CD14-positive monocyte (primary cell): ENCODE data around the gene SELPLG. TPM values are rescaled to one million over a fixed set of nuclear protein-coding genes. Genes with fewer than 3 reads are reported as not detected.

Experiments used
- DNase-seq, 3 donors: peaks; one replicate each; pipeline ENCODE4 v3.0.0-alpha.2; 2011 to 2022
- H2AFZ ChIP-seq: 2 replicates; pipeline ENCODE4 v1.6.0; 2012; ENCODE audit warnings: mild to moderate bottlenecking, low read depth, low read length, inconsistent platforms; ENCODE audit not compliant: insufficient read depth, poor library complexity, severe bottlenecking
- H3K27ac ChIP-seq, 2 donors: 1 replicate in 1 of 2; 2 replicates in 1 of 2; pipeline ENCODE4 v1.5.1; 2012 to 2013; ENCODE audit warnings: low read length in 2 of 2, control low read depth in 1 of 2, inconsistent platforms in 1 of 2, low read depth in 1 of 2, mild to moderate bottlenecking in 1 of 2
- H3K27me3 ChIP-seq, 2 donors: one replicate each; pipeline versions ENCODE4 v1.6.0 to v1.6.1; 2011 to 2013; ENCODE audit warnings: low read length in 2 of 2; ENCODE audit not compliant: control insufficient read depth in 2 of 2, insufficient read depth in 2 of 2
- H3K36me3 ChIP-seq, 2 donors: replicated peaks in 1 of 2; 1 replicate in 1 of 2; 2 replicates in 1 of 2; pipeline versions ENCODE4 v1.5.1 to v1.6.1; 2012 to 2013; ENCODE audit warnings: low read length in 2 of 2, control low read depth in 1 of 2, inconsistent platforms in 1 of 2, mild to moderate bottlenecking in 1 of 2; ENCODE audit not compliant: insufficient read depth in 2 of 2, control insufficient read depth in 1 of 2
- H3K4me1 ChIP-seq, 2 donors: 1 replicate in 1 of 2; 2 replicates in 1 of 2; pipeline versions ENCODE4 v1.5.1 to v1.6.1; 2012 to 2013; ENCODE audit warnings: low read length in 2 of 2, control low read depth in 1 of 2, inconsistent platforms in 1 of 2, mild to moderate bottlenecking in 1 of 2, moderate library complexity in 1 of 2; ENCODE audit not compliant: insufficient read depth in 2 of 2, control insufficient read depth in 1 of 2
- H3K4me2 ChIP-seq: replicated peaks from 2 replicates; pipeline ENCODE3; 2012; ENCODE audit warnings: low read length, moderate library complexity, mild to moderate bottlenecking; ENCODE audit not compliant: poor library complexity, severe bottlenecking; ENCODE audit errors: extremely low read depth
- H3K4me3 ChIP-seq, 3 experiments: fragments of 200-600 bp in 1 of 3; sonication (generic) in 1 of 3; replicated peaks in 1 of 3; 1 replicate in 2 of 3; 2 replicates in 1 of 3; pipeline ENCODE4 v1.5.1; 2011 to 2013; ENCODE audit warnings: low read length in 3 of 3, mild to moderate bottlenecking in 3 of 3, control low read depth in 2 of 3, low read depth in 2 of 3, inconsistent platforms in 1 of 3, moderate library complexity in 1 of 3
- H3K79me2 ChIP-seq: 2 replicates; pipeline ENCODE4 v1.6.0; 2012; ENCODE audit warnings: mild to moderate bottlenecking, control low read depth, inconsistent platforms, low read length, moderate library complexity; ENCODE audit not compliant: insufficient read depth
- H3K9ac ChIP-seq: 2 replicates; pipeline ENCODE4 v1.6.0; 2017; ENCODE audit warnings: low read length, mild to moderate bottlenecking; ENCODE audit not compliant: insufficient read depth, poor library complexity, severe bottlenecking
- H3K9me3 ChIP-seq, 2 donors: replicated peaks in 1 of 2; 1 replicate in 1 of 2; 2 replicates in 1 of 2; pipeline versions ENCODE4 v1.5.1 to v1.6.1; 2012 to 2013; ENCODE audit warnings: low read length in 2 of 2, control low read depth in 1 of 2; ENCODE audit not compliant: control insufficient read depth in 1 of 2, insufficient read depth in 1 of 2
- H4K20me1 ChIP-seq: 2 replicates; pipeline ENCODE4 v1.6.0; 2012; ENCODE audit warnings: mild to moderate bottlenecking, low read length, control low read depth, moderate library complexity; ENCODE audit not compliant: insufficient read depth
- H3K27ac Mint-ChIP-seq, 7 donors: one replicate each; pipeline ENCODE4 v1.8.0; 2020; ENCODE audit warnings: mild to moderate bottlenecking in 7 of 7, mixed read lengths in 7 of 7, moderate library complexity in 6 of 7, inconsistent platforms in 2 of 7
- H3K27me3 Mint-ChIP-seq, 3 donors: one replicate each; pipeline ENCODE4 v1.8.0; 2021 to 2022; ENCODE audit warnings: low read depth in 3 of 3, mild to moderate bottlenecking in 3 of 3, mixed read lengths in 3 of 3, moderate library complexity in 3 of 3, inconsistent platforms in 1 of 3
- H3K36me3 Mint-ChIP-seq, 2 donors: one replicate each; pipeline ENCODE4 v1.8.0; 2020; ENCODE audit warnings: mixed read lengths in 2 of 2, inconsistent platforms in 1 of 2, mild to moderate bottlenecking in 1 of 2
- H3K4me1 Mint-ChIP-seq: one replicate; pipeline ENCODE4 v1.8.0; 2020; ENCODE audit warnings: mild to moderate bottlenecking, mixed read lengths
- H3K4me3 Mint-ChIP-seq, 2 donors: one replicate each; pipeline ENCODE4 v1.8.0; 2020; ENCODE audit warnings: mild to moderate bottlenecking in 2 of 2, mixed read lengths in 2 of 2, moderate library complexity in 1 of 2
- H3K9me3 Mint-ChIP-seq, 7 donors: one replicate each; pipeline ENCODE4 v1.8.0; 2020 to 2022; ENCODE audit warnings: mixed read lengths in 7 of 7, mild to moderate bottlenecking in 6 of 7, moderate library complexity in 6 of 7, inconsistent platforms in 2 of 7
- WGBS: methylation state at CpG from one replicate; pipeline ENCODE4 v1.1.5; 2013; ENCODE audit warnings: missing lambda C conversion rate; ENCODE audit not compliant: insufficient coverage; 5-methylcytosine and 5-hydroxymethylcytosine counted together
- intact Hi-C, 2 donors: fragments of 100-400 bp; cut with micrococcal nuclease; formaldehyde crosslinking; loops; one replicate each; pipeline versions ENCODE4 v1.15.0 to v1.15.1; 2023
- polyA plus RNA-seq, 3 donors: library from polyadenylated mRNA; depleted of rRNA in 1 of 3; unstranded in 2 of 3; stranded (reverse) in 1 of 3; fragments of 300-500 nt in 2 of 3; fragments of >200 nt in 1 of 3; fragmentation: Illumina TruSeq in 2 of 3; gene quantifications; 1 replicate in 2 of 3; 2 replicates in 1 of 3; pipeline ENCODE4 v1.2.3, GENCODE V29; 2012 to 2021
- TF ChIP-seq, protein P1 (sequence below): fragments of 200-600 bp; IDR thresholded peaks from one replicate; pipeline ENCODE4 v1.8.0; 2022; ENCODE audit warnings: antibody characterized with exemption, mild to moderate bottlenecking

SELPLG gene
- polyA plus RNA-seq, 3 donors, result 193 to 349 (median 247) TPM

DNA sequence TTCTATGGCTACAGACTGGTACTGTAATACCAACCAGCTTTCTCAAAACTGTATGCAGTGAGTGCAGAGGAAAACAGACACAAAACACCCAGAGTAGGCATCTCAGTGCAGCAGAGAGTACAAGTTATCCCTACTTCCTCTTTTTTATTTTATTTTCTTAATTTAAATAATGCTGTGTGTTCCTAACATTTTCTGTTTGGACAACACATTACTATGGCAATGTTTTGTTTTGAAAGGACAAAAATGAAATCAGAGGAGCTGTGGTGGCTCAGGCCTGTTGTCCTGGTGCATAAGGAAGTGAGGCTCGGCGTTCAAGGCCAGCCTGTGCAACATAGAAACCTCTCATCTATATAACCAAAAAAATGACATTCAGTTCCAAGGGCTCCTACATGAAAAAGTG lies 33.7 kb upstream of the SELPLG start:
- H2AFZ ChIP-seq, result no peak overlapping the region

DNA sequence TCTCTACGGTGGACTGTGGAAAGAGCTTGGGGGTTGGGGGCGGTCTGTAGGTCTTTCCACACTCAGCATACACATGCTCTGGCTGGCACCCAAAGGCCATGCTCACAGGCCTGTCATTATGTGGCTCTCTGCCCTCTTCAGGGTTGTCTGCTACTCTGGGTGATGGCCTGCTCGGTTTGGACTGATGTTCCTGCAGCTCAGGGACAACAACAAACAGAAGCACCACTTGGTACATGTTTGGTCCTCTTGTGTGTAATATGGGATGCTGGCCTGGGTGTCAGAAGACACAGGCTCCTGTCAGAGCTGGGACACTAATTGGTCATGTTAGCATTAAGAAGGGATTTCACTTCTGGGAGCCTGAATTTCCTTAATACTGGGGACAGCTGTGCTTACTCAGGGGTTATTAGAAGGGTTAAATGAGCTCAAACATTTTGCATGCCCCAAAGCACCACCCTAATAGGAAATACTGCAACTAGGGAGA lies 32.7 kb upstream of the SELPLG start:
- H3K27me3 Mint-ChIP-seq, result no peaks in the 10 kb centered on the region
- Histone ChIP-seq H3K79me2 (peaks cover 86% of the 10 kb centered on the region), H3K27me3 (no peaks in the 10 kb centered on the region), H4K20me1 (peaks cover 18% of the 10 kb centered on the region), H3K4me1 (peaks cover 54 to 61% of the 10 kb centered on the region in 2 donors), H3K4me2 (peak overlapping the region; percentile 29), H2AFZ (no peak overlapping the region), H3K9me3 (no peaks in the 10 kb centered on the region), H3K4me3 (no peak overlapping the region), H3K27ac (peak overlapping the region; percentile 27 to 95), H3K36me3 (peaks cover 6 to 9% of the 10 kb centered on the region in 2 donors), H3K9ac (peak overlapping the region; percentile 5)
- TF ChIP-seq, protein P1, sequence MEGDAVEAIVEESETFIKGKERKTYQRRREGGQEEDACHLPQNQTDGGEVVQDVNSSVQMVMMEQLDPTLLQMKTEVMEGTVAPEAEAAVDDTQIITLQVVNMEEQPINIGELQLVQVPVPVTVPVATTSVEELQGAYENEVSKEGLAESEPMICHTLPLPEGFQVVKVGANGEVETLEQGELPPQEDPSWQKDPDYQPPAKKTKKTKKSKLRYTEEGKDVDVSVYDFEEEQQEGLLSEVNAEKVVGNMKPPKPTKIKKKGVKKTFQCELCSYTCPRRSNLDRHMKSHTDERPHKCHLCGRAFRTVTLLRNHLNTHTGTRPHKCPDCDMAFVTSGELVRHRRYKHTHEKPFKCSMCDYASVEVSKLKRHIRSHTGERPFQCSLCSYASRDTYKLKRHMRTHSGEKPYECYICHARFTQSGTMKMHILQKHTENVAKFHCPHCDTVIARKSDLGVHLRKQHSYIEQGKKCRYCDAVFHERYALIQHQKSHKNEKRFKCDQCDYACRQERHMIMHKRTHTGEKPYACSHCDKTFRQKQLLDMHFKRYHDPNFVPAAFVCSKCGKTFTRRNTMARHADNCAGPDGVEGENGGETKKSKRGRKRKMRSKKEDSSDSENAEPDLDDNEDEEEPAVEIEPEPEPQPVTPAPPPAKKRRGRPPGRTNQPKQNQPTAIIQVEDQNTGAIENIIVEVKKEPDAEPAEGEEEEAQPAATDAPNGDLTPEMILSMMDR, result no peak
- WGBS, result 63% methylated on average over 1 of the region's 3 CpGs
- H3K36me3 Mint-ChIP-seq, result peaks cover 41 to 50% of the 10 kb centered on the region in 2 donors
- H3K4me3 Mint-ChIP-seq, result no peak overlapping the region
- peaks cover 59% of the 10 kb centered on the region for H3K4me1 Mint-ChIP-seq
- peaks cover 0 to 3% (median 0%) of the 10 kb centered on the region in 7 donors for H3K9me3 Mint-ChIP-seq
- intact Hi-C loops, result loop anchor here (5.0 to 10.0 kb wide), 4 partner anchors 36 to 288 kb away; partner anchors contain the start of gene CORO1C (in 1 of the 2)
- DNase-seq, result no peak
- H3K27ac Mint-ChIP-seq, result peak overlapping the region; percentile 89 to 99 (median 99)

More for the DNA sequence above, 33.7 kb upstream of the SELPLG start:
- H3K27ac ChIP-seq, result peak overlapping the region; percentile 60 to 95
- Mint-ChIP-seq H3K9me3 (peaks cover 0 to 3% (median 0%) of the 10 kb centered on the region in 7 donors), H3K4me1 (peaks cover 59% of the 10 kb centered on the region), H3K4me3 (no peak overlapping the region), H3K27me3 (no peaks in the 10 kb centered on the region), H3K27ac (peak overlapping the region; percentile 89 to 99 (median 99)), H3K36me3 (peaks cover 40 to 47% of the 10 kb centered on the region in 2 donors)
- TF ChIP-seq, protein P1, result no peak
- peaks cover 86% of the 10 kb centered on the region for H3K79me2 ChIP-seq
- H3K4me3 ChIP-seq, result peak overlapping the region in 1 of 3 experiments; percentile 20
- H3K27me3 ChIP-seq, result no peaks in the 10 kb centered on the region
- peak; percentile 87 to 94 (median 89) for DNase-seq
- H3K4me1 ChIP-seq, result peaks cover 54 to 61% of the 10 kb centered on the region in 2 donors
- peaks cover 4 to 6% of the 10 kb centered on the region in 2 donors for H3K36me3 ChIP-seq
- H3K9me3 ChIP-seq, result no peaks in the 10 kb centered on the region
- H4K20me1 ChIP-seq, result peaks cover 21% of the 10 kb centered on the region
- no CpG with 5 or more reads among the region's 2 CpGs for WGBS
- intact Hi-C loops, result loop anchor here (5.0 to 10.0 kb wide), 4 partner anchors 35 to 287 kb away; partner anchors contain the start of gene CORO1C (in 1 of the 2)
- H3K4me2 ChIP-seq, result peak overlapping the region; percentile 29
- peak overlapping the region; percentile 45 for H3K9ac ChIP-seq
